GM18505 (cell line): Measurements from ENCODE around the gene OSBPL8.

Experiments used
- ATAC-seq: cut with Tn5 transposase; IDR thresholded peaks from one replicate; pipeline ENCODE4 v1.9.1; 2021; ENCODE audit not compliant: unreplicated experiment
- POLR2A ChIP-seq: IDR thresholded peaks from 4 replicates; pipeline ENCODE4 v1.6.1; 2011; ENCODE audit warnings: borderline replicate concordance; ENCODE audit not compliant: insufficient read depth, insufficient read length; ENCODE audit errors: extremely low read depth

Gene OSBPL8, protein sequence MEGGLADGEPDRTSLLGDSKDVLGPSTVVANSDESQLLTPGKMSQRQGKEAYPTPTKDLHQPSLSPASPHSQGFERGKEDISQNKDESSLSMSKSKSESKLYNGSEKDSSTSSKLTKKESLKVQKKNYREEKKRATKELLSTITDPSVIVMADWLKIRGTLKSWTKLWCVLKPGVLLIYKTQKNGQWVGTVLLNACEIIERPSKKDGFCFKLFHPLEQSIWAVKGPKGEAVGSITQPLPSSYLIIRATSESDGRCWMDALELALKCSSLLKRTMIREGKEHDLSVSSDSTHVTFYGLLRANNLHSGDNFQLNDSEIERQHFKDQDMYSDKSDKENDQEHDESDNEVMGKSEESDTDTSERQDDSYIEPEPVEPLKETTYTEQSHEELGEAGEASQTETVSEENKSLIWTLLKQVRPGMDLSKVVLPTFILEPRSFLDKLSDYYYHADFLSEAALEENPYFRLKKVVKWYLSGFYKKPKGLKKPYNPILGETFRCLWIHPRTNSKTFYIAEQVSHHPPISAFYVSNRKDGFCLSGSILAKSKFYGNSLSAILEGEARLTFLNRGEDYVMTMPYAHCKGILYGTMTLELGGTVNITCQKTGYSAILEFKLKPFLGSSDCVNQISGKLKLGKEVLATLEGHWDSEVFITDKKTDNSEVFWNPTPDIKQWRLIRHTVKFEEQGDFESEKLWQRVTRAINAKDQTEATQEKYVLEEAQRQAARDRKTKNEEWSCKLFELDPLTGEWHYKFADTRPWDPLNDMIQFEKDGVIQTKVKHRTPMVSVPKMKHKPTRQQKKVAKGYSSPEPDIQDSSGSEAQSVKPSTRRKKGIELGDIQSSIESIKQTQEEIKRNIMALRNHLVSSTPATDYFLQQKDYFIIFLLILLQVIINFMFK

DNA sequence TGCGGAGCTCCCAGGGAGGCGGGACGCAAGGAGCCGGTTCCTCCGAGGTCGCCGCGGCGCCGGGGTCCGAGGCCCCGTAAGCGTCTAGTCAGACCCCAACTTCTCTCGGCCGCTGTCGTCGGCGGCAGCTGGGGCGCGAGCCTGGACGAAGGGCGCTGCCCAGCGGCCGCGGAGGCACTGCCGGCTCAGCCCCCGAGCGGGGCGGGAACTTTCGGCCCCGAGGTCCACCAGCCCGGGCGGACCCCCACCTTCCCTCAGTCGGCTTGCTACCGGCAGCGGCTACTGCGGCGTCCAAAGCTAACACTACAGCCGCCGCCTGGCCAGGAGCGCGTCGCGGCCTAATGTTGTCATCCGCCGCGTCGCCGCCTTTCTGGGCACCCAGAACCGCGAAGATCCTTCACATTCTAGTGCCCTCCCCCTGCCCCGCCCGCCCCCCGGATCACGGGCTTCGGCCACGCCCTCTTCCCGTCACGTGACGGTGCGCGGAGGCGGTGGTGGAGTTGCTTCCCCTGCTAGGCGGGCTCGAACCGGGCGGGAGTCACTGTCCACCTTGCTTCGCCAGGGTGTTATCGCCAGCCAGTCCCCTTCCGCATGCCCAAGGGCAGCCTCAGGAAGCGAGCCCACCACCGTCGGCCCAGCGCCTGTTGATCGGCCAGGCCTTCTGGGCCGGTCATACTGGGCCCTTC is at the start of gene OSBPL8:
OSBPL8 (minus strand) TSS at position 372 of the 686 bp plus-strand sequence. CDS start 72,220 bp downstream, outside the sequence.
- peak; percentile 96 for TF ChIP-seq POLR2A
- ATAC-seq = peak; percentile 76

DNA sequence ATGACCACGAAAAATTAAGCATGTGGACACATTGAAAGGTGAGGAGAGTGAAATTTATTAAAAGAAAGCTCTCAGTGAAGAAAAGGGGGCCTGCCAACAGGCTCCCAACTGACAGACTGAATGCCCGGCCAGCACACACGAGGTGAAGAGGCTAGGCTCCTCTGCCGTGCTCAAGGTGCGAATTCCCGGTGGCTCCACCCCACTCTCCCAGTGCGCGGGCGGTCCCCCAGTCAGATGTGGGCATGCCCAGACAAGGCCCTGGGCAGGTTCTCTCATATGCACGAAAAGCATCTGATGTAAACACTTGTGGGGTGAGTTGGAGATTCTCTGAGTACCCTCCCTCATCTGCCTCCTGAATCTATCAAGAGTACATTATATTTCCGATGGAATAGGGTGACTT is 48.5 kb upstream of the OSBPL8 start:
- no peak for TF ChIP-seq POLR2A

DNA sequence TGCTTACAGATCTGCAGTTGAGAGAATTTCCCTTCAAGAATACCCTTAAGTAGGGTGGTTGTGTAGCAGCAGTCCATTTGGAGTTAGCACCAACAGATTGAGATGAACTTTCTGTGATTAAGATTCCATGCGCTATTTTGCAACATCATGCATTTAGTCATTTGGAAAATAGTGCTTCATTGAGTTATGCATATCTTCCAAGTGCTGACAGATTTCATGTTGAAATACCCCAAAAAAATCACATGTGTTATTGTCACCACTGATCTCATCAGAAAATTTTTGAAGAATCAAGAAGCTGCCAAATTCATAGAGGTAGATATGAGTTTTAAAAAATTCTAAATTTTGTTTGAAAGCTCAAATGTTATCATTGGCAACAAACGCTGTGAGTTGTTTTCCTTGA is 35.5 kb upstream of the OSBPL8 start:
- no peak for ATAC-seq
- TF ChIP-seq POLR2A = no peak

More for the DNA sequence above, 48.5 kb upstream of the OSBPL8 start:
- no peak for ATAC-seq

DNA sequence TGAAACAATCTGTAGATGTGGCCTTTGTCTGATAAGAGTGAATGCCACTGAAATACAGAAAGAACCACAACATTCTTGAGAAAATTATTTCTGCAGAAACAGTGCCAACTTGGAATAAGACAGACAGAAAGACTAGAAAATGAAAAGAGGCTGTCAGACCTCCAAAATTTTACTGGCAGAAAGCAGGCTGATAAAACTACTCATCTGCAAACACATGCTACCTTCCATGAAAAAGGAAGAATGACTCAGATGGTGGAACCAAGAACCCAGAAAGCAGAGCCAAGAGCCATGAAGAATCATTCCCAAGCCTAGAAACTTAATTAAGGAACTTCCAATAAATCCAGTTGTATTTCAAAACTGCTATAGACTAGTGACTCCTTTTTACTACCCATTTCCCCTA is 31.9 kb upstream of the OSBPL8 start:
- no peak for ATAC-seq
- TF ChIP-seq POLR2A = no peak

DNA sequence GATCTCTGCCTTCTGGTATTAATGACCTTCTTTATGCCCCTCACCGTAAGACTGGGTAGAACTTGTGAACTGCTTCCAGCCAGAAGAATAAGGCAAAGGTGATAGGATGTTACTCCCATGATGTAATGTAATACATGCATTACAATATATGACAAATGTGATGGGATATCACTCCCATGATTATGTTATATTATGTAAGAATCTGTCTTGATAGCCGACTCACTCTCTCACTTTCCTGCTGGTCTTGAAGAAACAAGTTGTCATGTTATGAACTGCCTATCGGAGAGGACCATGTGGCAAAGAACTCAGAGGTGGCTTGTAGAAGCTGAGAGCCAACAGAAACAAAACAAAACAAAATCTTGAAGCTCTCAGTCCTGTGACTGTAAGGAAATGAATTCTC is 30.6 kb upstream of the OSBPL8 start:
- ATAC-seq = no peak
- no peak for TF ChIP-seq POLR2A

DNA sequence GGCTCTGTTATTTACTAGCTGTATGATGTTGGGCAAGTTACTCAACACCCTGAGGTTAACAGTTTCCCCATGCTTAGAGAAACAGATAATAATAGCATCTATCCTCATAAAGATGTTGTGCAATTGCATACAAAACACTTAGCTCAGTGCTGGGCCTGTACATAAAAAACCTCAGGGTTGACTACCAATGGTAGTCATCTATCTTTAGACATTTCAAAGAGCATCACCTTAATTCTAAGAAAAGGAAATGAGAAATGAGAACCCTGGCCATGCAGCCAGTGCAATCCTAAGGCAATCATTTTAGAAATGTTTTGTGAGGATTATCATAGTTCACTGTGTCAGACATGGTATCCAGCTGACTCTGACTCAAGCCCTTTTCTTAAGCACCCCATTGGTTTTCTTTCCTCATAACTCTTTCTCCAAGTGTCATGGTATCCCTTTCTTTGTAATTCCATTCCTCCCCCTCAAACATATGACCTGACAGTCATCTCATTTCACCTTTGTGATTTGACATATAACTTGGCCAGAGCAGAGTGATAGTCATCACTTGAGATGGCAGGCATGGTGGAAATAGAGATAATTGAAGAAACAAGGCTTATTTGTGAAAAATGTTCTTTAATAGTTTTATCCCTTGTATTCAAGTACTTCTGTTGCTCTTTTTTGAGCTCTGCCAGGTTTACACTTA is 29.5 kb upstream of the OSBPL8 start:
- TF ChIP-seq POLR2A = no peak
- no peak for ATAC-seq

DNA sequence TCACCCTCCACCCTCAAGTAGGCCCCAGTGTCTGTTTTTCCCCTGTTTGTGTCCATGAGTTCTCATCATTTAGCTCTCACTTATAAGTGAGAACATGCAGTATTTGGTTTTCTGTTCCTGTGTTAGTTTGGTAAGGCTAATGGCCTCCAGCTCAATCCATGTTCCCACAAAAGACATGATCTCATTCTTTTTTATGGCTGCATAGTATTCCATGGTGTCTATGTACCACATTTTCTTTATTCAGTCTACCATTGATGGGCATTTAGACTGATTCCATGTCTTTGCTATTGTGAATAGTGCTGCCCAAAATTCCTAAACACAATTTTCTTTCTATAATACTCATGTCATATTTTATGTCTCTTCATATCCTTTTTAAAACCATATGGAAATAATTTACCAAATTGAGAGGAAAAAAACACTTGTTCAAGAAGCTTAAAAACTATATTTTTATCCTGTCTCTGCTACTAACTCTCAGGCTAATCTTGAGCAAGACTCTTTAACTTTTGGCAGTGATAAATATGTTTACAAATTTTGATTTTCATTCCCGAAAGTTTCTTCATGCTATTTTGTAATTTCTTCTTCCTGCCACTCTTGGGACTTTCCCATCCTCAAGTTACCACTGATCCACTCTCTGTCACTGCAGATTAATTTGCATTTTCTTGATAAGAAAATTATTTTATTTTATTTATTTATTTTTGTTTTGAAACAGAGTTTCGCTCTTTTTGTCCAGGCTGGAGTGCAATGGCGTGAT is 28.0 kb upstream of the OSBPL8 start:
- no peak for ATAC-seq
- no peak for TF ChIP-seq POLR2A

DNA sequence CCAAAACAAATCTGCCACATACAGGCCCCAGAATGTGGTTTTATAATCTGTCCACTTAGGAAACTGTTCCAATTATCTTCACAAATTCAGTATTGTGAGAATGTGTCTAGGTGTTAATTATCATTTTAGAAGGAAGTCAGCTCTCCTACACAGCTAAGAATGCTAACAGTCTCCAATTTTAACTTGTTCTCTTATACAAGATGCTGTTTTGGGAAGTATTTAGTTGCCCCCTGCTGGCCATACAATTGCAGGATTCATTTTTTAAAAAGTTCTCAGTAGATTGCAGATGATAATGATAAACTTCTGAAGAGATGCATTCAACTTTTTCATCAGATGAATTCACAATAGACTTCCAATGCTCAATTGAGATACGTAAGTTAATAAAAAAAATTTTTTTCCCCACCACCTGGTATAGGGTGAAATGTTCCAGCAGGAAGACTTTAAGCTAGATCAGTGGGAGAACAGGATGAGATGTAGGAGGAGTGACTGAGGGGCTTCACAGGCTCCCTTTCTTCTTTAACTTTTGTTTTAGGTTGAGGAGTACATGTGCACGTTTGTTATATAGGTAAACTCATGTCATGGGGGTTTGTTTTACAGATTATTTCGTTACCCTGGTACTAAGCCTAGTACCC is 27.3 kb upstream of the OSBPL8 start:
- peak; percentile 78 for ATAC-seq

DNA sequence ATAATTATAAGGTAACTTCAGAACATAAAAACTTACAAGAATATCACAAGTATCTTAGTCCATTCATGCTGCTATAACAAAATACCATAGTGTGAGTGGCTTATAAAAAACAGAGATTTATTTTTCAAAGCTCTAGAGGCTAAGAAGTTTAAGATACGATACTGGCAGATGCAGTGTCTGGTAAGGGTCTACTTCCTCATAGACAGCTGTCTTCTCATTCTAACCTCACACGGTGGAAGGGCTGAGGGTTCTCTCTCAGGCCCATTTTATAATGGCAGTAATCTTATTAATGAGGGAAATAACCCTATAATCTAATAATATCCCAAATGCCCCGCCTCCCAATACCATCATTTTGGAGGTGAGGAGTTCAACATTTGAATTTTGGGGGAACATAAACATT is 23.7 kb upstream of the OSBPL8 start:
- no peak for ATAC-seq
- TF ChIP-seq POLR2A = no peak

More for the DNA sequence above, 27.3 kb upstream of the OSBPL8 start:
- TF ChIP-seq POLR2A = no peak

DNA sequence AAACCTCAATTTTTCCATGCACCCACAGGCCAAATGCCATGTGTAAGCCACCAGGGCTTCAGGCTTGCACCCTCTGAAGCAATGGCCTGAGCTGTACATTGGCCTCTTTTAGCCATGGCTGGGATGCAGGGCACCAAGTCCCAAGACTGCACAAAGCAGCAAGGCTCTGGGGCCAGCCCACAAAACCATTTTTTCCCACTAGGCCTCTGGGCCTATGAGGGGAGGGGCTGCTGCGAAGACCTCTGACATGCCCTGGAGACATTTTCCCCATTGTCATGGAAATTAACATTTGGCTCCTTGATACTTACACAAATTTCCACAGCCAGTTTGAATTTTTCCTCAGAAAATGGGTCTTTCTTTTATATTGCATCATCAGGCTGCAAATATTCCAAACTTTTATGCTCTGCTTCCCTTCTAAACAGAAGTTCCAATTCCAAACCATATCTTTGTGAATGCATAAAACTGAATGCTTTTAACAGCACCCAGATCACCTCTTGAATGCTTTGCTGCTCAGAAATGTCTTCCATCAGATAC is 14.3 kb upstream of the OSBPL8 start:
- no peak for TF ChIP-seq POLR2A
- ATAC-seq = no peak

DNA sequence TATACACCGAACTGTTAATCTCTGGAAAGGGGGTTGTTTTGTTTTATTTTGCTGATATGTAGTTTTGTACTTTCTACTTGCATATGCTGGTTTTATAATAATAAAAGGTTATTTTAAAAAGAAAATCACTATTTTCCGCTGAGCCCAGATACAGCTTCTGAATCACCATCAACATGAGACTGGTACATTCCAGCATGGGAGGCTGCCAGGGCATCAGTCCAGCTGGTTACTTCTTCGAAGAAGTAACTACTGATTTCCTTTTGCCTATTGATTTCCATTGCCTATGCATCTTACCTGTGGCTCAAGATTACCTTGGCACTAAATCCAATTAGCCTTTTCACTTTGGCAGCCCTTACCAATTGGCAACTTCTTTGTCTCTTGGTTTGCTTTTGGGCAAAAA is 11.7 kb upstream of the OSBPL8 start:
- no peak for TF ChIP-seq POLR2A
- ATAC-seq = no peak
